Measurements from ENCODE around the gene CPLX3. TPM values are rescaled to one million over a fixed set of nuclear protein-coding genes. Genes with fewer than 3 reads are reported as not detected.

The CPLX3 gene
- total RNA-seq, 1 experiment from 2014 or later: 0.21 TPM

DNA sequence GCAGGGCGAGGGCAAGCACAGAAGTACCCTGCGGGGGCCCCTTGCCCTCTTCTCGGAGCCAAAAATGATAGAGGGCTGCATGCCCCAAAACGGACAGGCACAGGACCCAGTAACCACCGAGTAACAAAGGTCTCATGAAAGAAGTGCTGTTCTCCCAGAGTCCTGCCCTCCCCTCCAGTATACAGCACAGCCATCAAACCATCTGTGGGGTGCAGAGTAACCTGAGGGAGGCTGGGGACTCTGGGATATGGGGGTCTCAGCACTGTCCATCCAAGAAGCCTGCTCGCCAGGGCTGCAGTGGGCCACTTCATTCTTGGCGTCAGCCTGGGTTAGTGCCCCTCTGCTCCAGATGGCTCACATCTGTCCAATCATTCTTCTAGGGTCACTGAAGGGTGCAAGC, 10.4 kb downstream of the CPLX3 start:
- Mint-ChIP-seq H3K27me3 (ENCODE audit: unreplicated experiment) (no peaks in the 10 kb centered on the region), H3K4me3 (ENCODE audit: low read depth, unreplicated experiment) (no peak overlapping the region), H3K36me3 (ENCODE audit: insufficient read depth, unreplicated experiment) (peaks cover 5% of the 10 kb centered on the region), H3K9me3 (ENCODE audit: low read depth, unreplicated experiment) (no peaks in the 10 kb centered on the region), H3K27ac (ENCODE audit: unreplicated experiment) (no peak overlapping the region), H3K4me1 (ENCODE audit: low read depth, unreplicated experiment) (peaks cover 16% of the 10 kb centered on the region)
- DNase-seq: no peak
- TF ChIP-seq, protein P1, sequence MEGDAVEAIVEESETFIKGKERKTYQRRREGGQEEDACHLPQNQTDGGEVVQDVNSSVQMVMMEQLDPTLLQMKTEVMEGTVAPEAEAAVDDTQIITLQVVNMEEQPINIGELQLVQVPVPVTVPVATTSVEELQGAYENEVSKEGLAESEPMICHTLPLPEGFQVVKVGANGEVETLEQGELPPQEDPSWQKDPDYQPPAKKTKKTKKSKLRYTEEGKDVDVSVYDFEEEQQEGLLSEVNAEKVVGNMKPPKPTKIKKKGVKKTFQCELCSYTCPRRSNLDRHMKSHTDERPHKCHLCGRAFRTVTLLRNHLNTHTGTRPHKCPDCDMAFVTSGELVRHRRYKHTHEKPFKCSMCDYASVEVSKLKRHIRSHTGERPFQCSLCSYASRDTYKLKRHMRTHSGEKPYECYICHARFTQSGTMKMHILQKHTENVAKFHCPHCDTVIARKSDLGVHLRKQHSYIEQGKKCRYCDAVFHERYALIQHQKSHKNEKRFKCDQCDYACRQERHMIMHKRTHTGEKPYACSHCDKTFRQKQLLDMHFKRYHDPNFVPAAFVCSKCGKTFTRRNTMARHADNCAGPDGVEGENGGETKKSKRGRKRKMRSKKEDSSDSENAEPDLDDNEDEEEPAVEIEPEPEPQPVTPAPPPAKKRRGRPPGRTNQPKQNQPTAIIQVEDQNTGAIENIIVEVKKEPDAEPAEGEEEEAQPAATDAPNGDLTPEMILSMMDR (IDR thresholded peaks at IDR 0.05; ENCODE audit: unreplicated experiment): no peak
- CTCF ChIA-PET: interaction anchor here (1.2 kb wide), 1 partner anchor 66 kb away, joined by 5 read pairs; no protein-coding TSS in a partner anchor
- intact Hi-C loops (cut with micrococcal nuclease; ENCODE audit: unreplicated experiment): no loop called here
- BruUV-seq (replicated peaks): no TSS peak

- no peak overlapping the region for H3K27ac Mint-ChIP-seq (ENCODE audit: unreplicated experiment)
- DNase-seq: no peak
- TF ChIP-seq, protein P1 (IDR thresholded peaks at IDR 0.05; ENCODE audit: unreplicated experiment): no peak
- H3K4me1 Mint-ChIP-seq (ENCODE audit: low read depth, unreplicated experiment): peaks cover 13% of the 10 kb centered on the region
- peaks cover 10% of the 10 kb centered on the region for H3K36me3 Mint-ChIP-seq (ENCODE audit: insufficient read depth, unreplicated experiment)
- intact Hi-C loops (cut with micrococcal nuclease; ENCODE audit: unreplicated experiment): no loop called here
- BruUV-seq (replicated peaks): no TSS peak
- H3K9me3 Mint-ChIP-seq (ENCODE audit: low read depth, unreplicated experiment): no peaks in the 10 kb centered on the region
- H3K4me3 Mint-ChIP-seq (ENCODE audit: low read depth, unreplicated experiment): no peak overlapping the region
- CTCF ChIA-PET: no interaction called here
- no peaks in the 10 kb centered on the region for H3K27me3 Mint-ChIP-seq (ENCODE audit: unreplicated experiment)
Observed at GRCh38 chr15:74837482-74838136, 11.2 kb downstream of the CPLX3 start.

- TF ChIP-seq, protein P1 (IDR thresholded peaks at IDR 0.05; ENCODE audit: unreplicated experiment): no peak
- Mint-ChIP-seq H3K27me3 (ENCODE audit: unreplicated experiment) (no peaks in the 10 kb centered on the region), H3K36me3 (ENCODE audit: insufficient read depth, unreplicated experiment) (peaks cover 15% of the 10 kb centered on the region), H3K4me1 (ENCODE audit: low read depth, unreplicated experiment) (peaks cover 8% of the 10 kb centered on the region), H3K4me3 (ENCODE audit: low read depth, unreplicated experiment) (no peak overlapping the region), H3K27ac (ENCODE audit: unreplicated experiment) (no peak overlapping the region), H3K9me3 (ENCODE audit: low read depth, unreplicated experiment) (no peaks in the 10 kb centered on the region)
- no TSS peak for BruUV-seq (replicated peaks)
- CTCF ChIA-PET: no interaction called here
- intact Hi-C loops (cut with micrococcal nuclease; ENCODE audit: unreplicated experiment): no loop called here
- DNase-seq: no peak
Observed at GRCh38 chr15:74838137-74838516, 11.7 kb downstream of the CPLX3 start.

GRCh38 chr15:74838746-74839525, 12.5 kb downstream of the CPLX3 start:
- BruUV-seq (replicated peaks): no TSS peak
- no peak for DNase-seq
- no peak overlapping the region for H3K27ac Mint-ChIP-seq (ENCODE audit: unreplicated experiment)
- H3K4me1 Mint-ChIP-seq (ENCODE audit: low read depth, unreplicated experiment): peaks cover 8% of the 10 kb centered on the region
- peaks cover 23% of the 10 kb centered on the region for H3K36me3 Mint-ChIP-seq (ENCODE audit: insufficient read depth, unreplicated experiment)
- no peak overlapping the region for H3K4me3 Mint-ChIP-seq (ENCODE audit: low read depth, unreplicated experiment)
- CTCF ChIA-PET: no interaction called here
- no peaks in the 10 kb centered on the region for H3K27me3 Mint-ChIP-seq (ENCODE audit: unreplicated experiment)
- TF ChIP-seq, protein P1 (IDR thresholded peaks at IDR 0.05; ENCODE audit: unreplicated experiment): no peak
- intact Hi-C loops (cut with micrococcal nuclease; ENCODE audit: unreplicated experiment): no loop called here
- no peaks in the 10 kb centered on the region for H3K9me3 Mint-ChIP-seq (ENCODE audit: low read depth, unreplicated experiment)

All from Calu3 (cell line).